ENCODE measurements around the gene SLCO1A2.
"Not testable (repeated sequence)": the region's sequence is repeated elsewhere in the genome, so short reads cannot be mapped to it uniquely, and the experiment has no call there.

The SLCO1A2 gene, protein sequence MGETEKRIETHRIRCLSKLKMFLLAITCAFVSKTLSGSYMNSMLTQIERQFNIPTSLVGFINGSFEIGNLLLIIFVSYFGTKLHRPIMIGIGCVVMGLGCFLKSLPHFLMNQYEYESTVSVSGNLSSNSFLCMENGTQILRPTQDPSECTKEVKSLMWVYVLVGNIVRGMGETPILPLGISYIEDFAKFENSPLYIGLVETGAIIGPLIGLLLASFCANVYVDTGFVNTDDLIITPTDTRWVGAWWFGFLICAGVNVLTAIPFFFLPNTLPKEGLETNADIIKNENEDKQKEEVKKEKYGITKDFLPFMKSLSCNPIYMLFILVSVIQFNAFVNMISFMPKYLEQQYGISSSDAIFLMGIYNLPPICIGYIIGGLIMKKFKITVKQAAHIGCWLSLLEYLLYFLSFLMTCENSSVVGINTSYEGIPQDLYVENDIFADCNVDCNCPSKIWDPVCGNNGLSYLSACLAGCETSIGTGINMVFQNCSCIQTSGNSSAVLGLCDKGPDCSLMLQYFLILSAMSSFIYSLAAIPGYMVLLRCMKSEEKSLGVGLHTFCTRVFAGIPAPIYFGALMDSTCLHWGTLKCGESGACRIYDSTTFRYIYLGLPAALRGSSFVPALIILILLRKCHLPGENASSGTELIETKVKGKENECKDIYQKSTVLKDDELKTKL

DNA sequence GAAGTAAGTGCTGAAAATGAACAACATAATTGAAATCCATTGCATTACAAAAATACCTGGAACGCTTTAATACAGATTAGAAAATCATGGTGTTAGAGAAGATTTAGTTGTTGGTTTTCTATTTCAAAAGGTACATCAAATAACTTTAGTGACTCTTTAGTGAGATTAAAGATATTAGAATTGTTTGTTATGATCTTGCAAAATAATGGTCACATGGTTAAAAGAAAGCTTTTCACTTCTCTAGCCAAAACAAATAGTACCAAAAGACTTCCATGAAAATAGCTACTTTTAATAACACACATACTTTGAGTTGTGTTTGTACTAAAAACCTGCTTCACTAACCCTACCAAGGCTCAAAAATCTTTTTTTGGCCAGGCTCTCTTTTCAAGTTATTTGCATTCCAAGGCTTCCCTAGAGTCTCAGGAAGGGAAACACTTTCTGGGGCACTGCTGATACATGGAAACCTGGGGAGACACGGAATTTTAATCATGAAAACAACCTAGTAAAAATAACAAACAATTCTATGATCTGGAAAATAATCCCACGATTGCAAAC is at the start of gene SLCO1A2:
Gene SLCO1A2 (minus strand): TSS at position 147 of the 555 bp plus-strand sequence. CDS start 270 bp downstream, outside the sequence.
- no peak for DNase-seq (ENCODE audit: low read depth, low spot score)

DNA sequence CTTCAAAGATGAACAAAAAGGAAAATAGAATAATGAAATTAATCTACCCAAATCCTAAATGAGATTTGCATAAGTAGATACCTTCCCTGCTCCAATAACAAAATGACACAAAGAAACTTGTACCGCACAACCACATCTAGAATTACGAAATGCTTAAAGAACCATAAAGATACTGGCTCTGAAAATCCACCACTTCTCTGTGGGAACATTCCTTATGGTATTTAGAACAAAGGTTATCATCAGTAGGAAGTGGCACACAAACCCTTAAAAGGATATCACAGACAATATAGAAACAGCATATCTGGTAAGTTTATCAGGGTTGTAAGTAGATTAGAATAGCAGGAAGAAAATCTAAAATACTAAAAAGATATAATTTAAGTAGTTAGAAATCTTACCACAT is 49.5 kb upstream of the SLCO1A2 start:
- DNase-seq (ENCODE audit: low read depth, low spot score), result no peak

DNA sequence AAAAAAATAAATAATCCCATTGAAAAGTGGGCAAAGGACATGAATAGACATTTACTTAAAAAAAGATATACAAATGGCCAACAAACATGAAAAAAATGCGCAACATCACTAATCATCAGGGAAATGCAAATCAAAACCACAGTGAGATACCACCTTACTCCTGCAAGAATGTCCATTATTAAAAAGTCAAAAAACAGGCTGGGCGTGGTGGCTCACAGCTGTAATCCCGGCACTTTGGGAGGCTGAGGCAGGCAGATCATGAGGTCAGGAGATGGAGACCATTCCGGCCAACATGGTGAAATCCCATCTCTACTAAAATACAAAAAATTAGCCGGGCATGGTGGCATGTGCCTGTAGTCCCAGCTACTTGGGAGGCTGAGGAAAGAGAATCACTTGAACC is 46.6 kb upstream of the SLCO1A2 start:
- not testable (repeated sequence) for DNase-seq (ENCODE audit: low read depth, low spot score)

DNA sequence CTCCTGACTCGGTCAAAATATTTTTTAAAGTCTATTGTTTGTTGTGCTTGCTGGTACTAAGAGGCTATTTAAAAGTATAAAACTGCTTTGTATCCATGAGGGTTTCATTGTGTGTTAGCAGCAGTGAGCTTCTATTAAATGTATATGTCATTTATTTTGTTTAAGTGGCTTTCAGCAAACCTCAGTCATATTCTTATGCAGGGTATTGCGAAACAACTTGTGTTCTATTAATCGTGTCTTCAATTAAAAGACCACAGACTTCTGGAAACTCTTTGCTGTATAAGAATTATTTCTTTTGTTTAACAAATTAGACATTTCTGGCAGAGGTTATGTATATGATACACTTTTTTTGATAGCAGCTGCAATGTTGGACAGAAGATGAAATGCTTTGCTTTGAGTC is 44.5 kb upstream of the SLCO1A2 start:
- DNase-seq (ENCODE audit: low read depth, low spot score), result no peak

DNA sequence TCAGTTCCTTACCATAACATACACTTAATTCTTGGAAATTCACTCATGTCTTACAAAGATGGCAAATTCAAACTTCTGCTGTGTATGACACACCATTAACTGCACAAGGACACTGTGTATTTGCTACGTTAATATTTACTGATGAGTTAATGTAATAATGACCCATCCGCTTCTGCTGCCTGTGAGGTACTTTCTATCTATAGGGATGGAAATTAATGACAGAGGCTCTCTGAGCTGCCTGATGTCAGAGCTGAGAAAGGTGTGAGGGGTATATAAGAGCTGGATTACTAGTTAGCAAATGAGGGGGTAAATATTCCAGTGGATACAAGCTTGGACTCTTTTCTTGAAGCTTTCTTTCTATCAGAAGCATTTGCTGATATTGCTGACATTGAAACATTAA is 37.9 kb upstream of the SLCO1A2 start, which contains the start of gene IAPP:
Gene IAPP (plus strand): TSS at position 301 of the 400 bp plus-strand sequence. CDS start 450 bp downstream, outside the sequence.
- DNase-seq (ENCODE audit: low read depth, low spot score), result no peak

DNA sequence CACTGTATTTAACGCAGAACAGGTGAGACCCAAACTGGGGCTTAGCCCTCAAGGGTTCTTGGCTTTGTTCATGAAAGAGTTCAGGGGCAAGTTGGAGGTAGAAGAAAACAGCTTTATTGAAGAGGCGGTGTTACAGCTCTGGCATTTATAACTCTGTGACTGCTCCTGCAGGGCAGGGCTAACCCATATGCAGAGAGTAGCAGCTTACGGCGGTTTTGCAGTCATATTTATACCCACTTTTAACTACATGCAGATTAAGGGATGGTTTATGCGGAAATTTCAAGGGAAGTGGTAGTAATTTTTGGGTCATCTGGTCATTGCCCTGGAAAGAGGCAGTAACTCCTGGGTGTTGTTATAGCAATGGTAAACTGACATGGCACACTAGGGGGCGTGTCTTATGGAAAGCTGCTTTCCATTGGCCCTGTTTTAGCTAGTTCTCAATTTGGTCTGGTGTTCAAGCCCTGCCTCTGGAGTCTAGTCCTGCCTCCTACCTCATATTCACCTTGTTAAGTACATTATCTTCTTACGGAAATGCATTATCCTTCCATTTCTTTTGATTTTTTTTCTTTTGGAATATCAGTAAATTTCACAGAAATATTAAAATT is 36.2 kb upstream of the SLCO1A2 start:
- no peak for DNase-seq (ENCODE audit: low read depth, low spot score)

DNA sequence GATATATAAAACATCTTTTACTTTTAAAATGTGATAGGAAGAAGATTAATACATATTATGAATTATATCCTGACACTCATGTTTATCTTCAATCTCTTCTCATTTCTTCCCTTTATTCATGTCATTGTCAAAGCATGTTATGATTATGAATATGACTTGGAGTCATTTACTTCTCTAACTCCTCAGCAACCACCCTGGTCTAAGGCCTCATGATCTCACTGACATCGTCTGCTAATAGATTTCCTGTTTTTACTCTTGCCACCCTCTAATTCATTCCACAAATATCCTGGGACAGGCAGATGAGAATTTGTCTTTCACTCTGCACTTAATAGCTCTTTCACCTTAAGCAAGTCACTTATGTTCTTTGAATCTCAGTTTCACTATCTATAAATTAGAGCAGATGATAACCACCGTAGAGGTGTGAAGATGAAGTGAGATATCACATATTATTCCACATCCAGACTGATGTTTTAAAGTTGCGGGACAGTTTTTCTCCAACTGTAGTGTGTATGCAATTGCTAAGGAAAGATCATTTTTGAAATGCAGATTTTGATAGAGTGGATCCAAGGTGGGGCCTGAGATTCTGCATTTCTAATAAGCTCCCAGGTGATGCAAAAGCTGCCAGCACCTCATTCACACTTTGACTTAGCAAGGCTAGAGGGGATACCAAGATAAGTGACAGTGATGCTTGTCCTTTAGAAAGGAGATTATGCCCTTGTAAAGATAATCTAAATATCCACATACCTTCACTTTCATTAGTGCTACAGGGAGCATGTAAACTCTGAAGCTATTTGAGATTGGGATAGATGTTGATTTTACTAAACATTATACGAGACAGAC is 34.6 kb upstream of the SLCO1A2 start:
- no peak for DNase-seq (ENCODE audit: low read depth, low spot score)

DNA sequence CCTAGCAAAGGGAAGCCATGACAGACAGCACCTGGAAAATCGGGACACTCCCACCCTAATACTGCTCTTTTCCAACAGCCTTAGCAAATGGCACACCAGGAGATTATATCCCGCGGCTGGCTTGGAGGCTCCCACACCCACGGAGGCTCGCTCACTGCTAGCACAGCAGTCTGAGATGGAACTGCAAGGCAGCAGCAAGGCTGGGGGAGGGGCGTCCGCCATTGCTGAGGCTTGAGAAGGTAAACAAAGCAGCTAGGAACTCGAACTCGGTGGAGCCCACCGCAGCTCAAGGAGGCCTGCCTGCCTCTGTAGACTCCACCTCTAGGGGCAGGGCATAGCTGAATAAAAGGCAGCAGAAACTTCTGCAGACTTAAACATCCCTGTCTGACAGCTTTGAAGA is 25.9 kb upstream of the SLCO1A2 start:
- not testable (repeated sequence) for DNase-seq (ENCODE audit: low read depth, low spot score)

DNA sequence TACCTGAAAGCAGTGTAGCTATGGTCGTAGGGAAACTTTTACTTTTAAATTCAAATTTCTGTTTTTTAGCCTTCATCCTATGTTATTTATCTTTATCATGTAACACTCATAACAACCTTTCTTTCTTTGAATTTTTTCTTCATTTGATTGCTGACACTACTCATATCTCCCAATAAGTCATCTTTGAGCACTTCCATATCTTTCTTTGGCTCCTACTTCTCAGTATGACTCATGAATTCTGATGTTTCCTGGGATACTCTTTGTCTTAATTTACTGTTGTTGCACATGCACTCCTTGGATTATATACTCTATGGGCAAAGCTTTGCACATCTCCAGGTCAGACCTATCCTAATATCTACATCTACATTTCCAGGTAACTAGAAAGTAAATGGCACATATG is 19.9 kb upstream of the SLCO1A2 start:
- no peak for DNase-seq (ENCODE audit: low read depth, low spot score)

DNA sequence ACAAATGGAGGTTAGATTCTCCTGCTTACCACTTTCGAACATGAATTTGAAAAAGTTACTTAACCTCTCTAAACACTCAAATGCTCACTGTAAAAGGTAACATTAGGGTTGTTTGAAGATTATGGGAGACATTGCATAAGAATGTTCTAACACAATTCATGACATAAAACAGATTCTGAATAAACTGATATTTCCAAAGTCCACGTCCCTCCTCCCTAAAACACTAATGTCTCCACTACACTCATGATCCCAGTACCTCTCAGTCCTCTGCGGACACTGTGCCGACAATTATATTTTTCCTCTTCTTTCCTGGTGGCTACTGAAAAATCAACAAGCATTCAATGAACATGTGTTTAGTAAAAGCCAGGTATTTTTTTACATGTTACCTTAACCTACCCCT is 19.2 kb upstream of the SLCO1A2 start:
- no peak for DNase-seq (ENCODE audit: low read depth, low spot score)

DNA sequence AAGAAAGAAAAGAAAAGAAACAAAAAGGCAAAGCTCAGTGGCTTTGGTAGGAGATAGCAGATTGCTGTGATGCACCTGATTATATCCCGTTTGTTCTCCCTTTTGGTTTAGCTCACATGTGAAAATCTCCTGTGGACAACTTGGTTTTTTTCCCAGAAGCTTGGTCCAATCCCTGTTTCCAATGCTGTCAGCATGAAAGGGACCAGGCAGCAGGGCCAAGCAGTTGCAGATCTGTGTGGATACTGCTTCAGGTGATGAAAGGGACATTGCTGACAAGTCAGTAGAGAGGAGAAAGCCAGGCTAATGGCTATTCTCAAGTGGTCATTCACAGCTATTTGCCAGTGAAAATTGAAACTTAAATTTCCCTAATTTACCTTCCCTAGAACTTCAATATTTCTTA is 18.8 kb upstream of the SLCO1A2 start:
- no peak for DNase-seq (ENCODE audit: low read depth, low spot score)

DNA sequence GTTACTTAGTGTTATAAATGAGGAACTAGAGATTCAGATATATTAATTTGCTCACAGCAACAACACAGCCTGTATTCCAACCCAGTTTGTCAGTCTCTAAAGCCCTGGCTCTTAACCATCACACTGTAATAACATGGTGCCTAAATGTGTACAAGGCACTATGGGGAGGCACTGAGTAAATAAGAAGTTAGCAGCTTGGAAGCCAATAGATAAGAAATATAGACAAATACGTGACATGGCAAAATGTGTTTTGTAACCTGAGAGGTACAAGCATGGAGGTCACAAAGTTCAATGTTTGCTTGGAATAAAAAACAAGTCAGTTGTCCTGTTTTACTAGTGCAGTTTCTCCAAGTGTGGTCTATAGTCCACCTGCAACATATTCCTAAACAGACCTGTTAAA is 16.3 kb upstream of the SLCO1A2 start:
- DNase-seq (ENCODE audit: low read depth, low spot score), result no peak

DNA sequence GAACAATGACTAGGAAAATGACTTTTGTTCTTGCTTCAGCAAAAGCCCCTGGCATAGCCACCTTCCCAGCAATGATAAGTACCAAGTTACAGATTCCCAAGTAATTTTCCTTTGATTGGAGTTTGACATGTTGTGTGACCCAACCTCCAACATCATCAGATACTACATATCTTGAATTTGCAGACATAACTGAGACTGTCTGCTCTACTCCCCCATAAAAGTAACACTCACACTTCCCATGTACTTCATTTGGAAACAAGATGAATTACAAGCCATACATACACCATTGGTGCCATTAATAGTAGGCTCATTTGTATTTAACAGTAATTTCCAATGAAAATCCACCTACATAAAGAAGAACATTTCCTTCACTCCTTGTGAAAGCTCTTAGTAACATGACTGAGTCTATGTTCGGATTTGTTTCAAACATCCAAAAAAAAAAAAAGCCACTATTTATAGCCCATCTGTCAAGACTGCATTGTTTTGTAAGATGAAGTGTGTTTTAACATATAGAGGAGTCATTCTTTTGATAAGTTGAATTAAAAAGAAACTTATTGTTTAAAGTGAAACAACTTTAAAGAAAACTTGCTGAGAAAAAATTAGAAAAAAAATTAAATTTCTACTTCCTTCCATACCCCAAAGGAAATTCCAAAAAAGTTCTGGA is 12.0 kb upstream of the SLCO1A2 start:
- no peak for DNase-seq (ENCODE audit: low read depth, low spot score)

DNA sequence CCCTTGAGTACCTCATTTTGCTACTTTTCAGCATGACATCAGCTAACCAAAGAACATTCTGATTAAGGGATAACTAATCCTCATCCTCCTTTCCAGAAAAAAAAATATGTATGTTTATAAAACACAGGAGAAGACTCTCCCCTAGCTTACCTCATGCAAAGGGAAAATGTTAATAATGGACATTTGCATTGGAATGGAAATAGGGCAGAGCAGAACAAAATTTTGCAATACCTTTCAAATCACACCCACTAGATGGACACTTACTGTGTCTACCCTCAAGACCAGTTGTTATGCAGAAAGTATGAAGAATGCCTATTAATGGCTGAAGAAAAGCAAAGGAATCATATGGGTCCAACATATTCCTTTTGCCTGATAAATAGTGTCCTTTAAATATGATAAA is 8.9 kb upstream of the SLCO1A2 start:
- DNase-seq (ENCODE audit: low read depth, low spot score), result no peak

DNA sequence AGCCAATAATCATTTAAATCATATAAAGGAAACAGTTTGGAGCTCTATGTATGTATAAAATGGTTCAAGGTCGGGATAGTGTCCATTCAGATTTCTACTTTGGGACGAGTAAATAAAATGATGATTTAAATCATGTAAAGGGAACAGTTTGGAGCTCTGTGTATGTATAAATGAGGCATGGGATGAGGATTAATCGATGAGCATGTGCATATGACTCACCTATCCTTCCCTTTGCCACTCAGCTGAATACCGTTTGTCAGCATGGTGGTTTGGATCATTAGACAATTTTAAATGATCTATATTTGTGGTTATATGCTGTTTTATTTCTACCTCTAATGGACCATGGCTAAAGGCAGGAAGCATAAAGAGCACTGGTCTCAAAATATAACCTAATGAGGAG is 7.1 kb upstream of the SLCO1A2 start:
- DNase-seq (ENCODE audit: low read depth, low spot score), result no peak

DNA sequence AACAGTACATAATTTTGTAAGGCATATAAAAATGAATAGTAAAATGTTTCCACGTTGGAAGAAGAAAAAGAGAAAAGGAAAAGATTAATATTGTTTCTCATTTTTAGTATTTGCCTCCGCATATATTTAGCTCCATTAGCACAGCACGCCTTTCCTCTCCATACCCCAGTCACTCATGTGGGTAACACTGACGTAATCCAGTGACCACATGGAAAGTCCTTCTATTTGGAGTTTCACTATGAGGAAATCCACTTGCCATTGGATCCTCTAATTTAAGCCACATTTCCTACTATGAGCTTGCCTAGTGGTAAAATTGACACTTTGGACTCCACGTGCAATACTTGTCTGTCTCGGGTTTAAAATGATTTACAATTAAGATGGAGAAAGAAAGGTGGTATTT is 5.7 kb upstream of the SLCO1A2 start:
- DNase-seq (ENCODE audit: low read depth, low spot score), result no peak

DNA sequence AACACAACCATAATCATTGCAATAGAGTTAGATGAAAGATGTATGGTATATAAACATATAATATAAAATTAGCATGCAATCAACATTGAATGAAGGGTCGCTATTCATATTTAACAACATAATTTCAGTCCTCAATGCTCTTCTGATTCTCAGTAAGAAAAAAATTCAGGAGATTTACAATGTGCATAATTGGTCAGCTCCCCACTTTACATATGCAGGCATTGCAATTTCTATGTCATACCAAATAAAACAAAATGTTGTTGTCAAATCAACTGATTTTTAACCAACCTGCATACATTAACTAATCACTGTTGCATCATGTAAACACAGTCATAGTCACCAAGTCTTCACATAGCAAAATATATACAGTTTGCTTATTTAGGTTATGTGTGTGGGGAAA is 5.2 kb upstream of the SLCO1A2 start:
- no peak for DNase-seq (ENCODE audit: low read depth, low spot score)

DNA sequence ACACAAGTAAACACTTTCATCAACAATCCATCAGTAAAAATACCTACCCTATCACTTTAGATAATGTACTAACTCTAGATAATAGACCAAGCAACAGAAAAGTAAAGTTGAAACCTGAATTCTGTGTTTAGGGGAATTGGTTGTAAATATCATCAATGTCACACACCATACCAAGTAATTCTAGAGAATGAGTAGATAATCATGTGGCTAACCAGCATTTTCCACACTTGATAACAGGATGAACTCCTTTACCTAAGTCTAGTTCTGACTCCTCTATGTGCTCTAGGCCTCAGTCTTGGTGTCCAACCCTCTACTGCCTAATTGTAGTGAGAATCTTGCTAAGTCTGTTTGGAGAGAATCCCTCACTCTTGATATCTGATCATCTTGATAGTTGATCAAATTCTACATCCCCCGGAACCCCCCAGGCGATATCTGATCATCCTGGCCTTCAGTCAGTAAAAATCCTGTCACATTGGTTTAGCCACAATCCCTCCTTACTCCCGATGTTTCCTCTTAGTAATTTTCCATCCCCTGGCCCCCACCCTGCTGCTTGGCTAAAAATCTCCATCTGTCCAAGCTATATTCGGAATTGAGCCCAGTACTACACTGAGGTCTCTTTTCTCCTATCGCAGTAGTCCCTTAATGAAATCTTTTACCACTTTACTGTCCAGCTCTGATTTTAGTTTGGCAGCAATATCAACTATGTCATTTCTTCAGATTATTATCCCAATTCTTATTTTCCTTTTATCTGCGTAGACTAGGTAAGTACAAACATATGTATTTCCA is 3.4 kb upstream of the SLCO1A2 start:
- no peak for DNase-seq (ENCODE audit: low read depth, low spot score)

DNA sequence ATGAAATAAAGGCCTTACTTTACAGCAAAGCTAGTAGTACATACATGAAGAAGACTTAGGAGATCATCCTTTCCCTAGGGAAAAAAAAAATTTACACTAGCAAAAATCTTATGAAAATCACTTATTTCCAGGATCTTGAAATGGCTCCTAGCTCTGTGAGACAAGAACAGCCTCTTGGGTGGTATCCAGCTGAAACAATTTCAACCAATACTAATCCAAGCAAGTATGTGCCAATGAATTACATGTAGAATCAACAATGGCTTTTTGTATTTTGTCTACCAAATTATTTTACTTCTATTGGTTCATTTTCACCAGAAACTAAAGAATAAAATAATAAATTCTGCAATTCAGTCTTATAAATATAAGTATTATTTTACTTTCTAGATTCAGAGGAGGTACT is 2.7 kb upstream of the SLCO1A2 start:
- no peak for DNase-seq (ENCODE audit: low read depth, low spot score)

DNA sequence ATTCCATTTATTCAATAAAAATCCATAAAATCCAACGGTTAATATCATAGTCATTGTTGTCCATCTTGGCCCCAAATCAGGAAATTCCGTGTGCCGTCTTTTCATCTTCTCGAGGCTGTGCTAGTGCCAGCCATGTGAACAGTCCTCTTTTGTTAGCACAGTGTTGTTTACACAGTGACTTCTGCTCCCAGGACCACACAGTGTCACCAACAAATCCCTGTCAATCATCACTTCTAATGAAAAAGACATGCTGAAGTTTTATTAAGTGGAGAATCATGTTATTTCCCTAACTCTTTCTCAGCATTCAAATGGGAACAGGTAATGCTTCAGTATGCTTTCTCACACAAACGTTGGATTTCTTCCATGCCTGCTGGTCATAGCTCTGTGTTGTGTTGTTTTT is 1.9 kb upstream of the SLCO1A2 start:
- DNase-seq (ENCODE audit: low read depth, low spot score), result no peak
